GM12892 (cell line): ENCODE measurements around the gene SPANXN5.

ENCODE experiments used
- POLR2AphosphoS5 ChIP-seq: IDR thresholded peaks from 2 replicates; pipeline ENCODE4 v1.6.1; 2011; ENCODE audit warnings: low read depth, low read length, control low read depth
- TAF1 ChIP-seq: IDR thresholded peaks from 2 replicates; pipeline ENCODE4 v1.6.1; 2011; ENCODE audit warnings: low read depth, mild to moderate bottlenecking, control low read depth, low read length, borderline replicate concordance

DNA sequence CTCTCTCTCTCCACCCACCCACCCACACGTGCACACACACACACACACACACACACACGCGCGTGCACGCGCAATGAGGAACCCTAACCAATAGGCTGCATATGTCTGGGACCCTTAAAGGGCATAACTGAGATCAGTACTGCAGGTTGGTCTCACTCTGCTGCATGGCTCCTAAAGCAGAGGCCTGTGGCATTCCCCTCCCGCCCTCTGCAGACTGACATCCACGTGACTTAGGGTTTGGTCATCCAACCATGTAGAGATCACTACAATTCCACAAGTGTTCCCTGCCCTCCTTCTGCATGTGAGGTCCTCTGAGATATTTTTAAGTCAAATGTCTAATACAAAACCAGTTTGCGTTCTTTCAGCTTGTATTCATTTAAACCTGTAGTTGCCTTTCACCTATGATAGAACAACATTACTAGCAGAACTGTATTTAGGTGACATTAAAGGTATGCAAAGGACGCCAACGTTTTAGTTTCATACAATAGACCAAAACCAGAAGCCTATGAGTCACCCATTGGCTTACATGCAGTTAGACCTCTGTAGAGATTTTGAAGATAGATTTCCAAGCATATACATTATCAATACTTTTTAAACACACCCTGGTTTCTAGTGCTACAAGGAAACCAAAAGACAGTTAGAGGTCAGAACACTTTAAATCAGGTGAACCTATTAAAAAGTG is 24.0 kb upstream of the SPANXN5 start:
- TF ChIP-seq POLR2AphosphoS5 (no peak), TAF1 (no peak)
